ENCODE data around the gene LARGE1. TPM values are rescaled to one million over a fixed set of nuclear protein-coding genes. Genes with fewer than 3 reads are reported as not detected.

The LARGE1 gene
- total and polyA plus RNA-seq, 7 donors = 14.9 to 91.6 (median 46.1) TPM

- H3K4me1 ChIP-seq = no peaks in the 10 kb centered on the region
- intact Hi-C loops (cut with DNase I) = no loop called here
- H3K27ac ChIP-seq = no peak overlapping the region
- no peaks in the 10 kb centered on the region for H3K27me3 ChIP-seq (ENCODE audit: insufficient read depth in 3 of 3, low read length in 2 of 3)
- no peak for TF ChIP-seq CTCF (IDR thresholded peaks at IDR 0.05)
- no peaks in the 10 kb centered on the region for H3K9me3 ChIP-seq
- H3K4me3 ChIP-seq = no peak overlapping the region
- 92 to 95% (median 93%) methylated on average over 1 of the region's 1 CpG for WGBS, 3 donors
- ATAC-seq (no peak), DNase-seq (no peak)
- peaks cover 0 to 2% of the 10 kb centered on the region in 2 donors for H3K36me3 ChIP-seq (ENCODE audit: insufficient read depth in 1 of 2, low read depth in 1 of 2)
These were observed 565.3 kb downstream of the LARGE1 start for GRCh38 chr22:33354928-33355327.

GRCh38 chr22:33353502-33353901 lies 566.8 kb downstream of the LARGE1 start:
- H3K4me1 ChIP-seq = no peaks in the 10 kb centered on the region
- no peak for TF ChIP-seq CTCF (IDR thresholded peaks at IDR 0.05)
- ATAC-seq (no peak), DNase-seq (no peak)
- peaks cover 0 to 2% of the 10 kb centered on the region in 2 donors for H3K36me3 ChIP-seq (ENCODE audit: insufficient read depth in 1 of 2, low read depth in 1 of 2)
- intact Hi-C loops (cut with DNase I) = no loop called here
- H3K9me3 ChIP-seq = no peaks in the 10 kb centered on the region
- no peak overlapping the region for H3K27ac ChIP-seq
- WGBS, 3 donors = 77 to 81% (median 78%) methylated on average over 4 of the region's 4 CpGs
- H3K27me3 ChIP-seq (ENCODE audit: insufficient read depth in 3 of 3, low read length in 2 of 3) = no peaks in the 10 kb centered on the region
- H3K4me3 ChIP-seq = no peak overlapping the region

- H3K27me3 ChIP-seq (ENCODE audit: insufficient read depth in 3 of 3, low read length in 2 of 3) = no peaks in the 10 kb centered on the region
- peaks cover 0 to 2% of the 10 kb centered on the region in 2 donors for H3K36me3 ChIP-seq (ENCODE audit: insufficient read depth in 1 of 2, low read depth in 1 of 2)
- DNase-seq = no peak
- H3K9me3 ChIP-seq = no peaks in the 10 kb centered on the region
- no peak overlapping the region for H3K4me3 ChIP-seq
- intact Hi-C loops (cut with DNase I) = no loop called here
- 95 to 100% (median 100%) methylated on average over 1 of the region's 1 CpG for WGBS, 3 donors
- no peak for ATAC-seq
- no peak overlapping the region for H3K27ac ChIP-seq
- no peak for TF ChIP-seq CTCF (IDR thresholded peaks at IDR 0.05)
- no peaks in the 10 kb centered on the region for H3K4me1 ChIP-seq
These were observed 567.5 kb downstream of the LARGE1 start for GRCh38 chr22:33352768-33353167.

- DNase-seq (no peak), ATAC-seq (no peak)
- intact Hi-C loops (cut with DNase I) = no loop called here
- Histone ChIP-seq H3K27ac (no peak overlapping the region), H3K4me1 (no peaks in the 10 kb centered on the region), H3K9me3 (no peaks in the 10 kb centered on the region), H3K4me3 (no peak overlapping the region), H3K36me3 (ENCODE audit: insufficient read depth in 1 of 2, low read depth in 1 of 2) (peaks cover 0 to 2% of the 10 kb centered on the region in 2 donors), H3K27me3 (ENCODE audit: insufficient read depth in 3 of 3, low read length in 2 of 3) (no peaks in the 10 kb centered on the region)
- 94 to 98% (median 97%) methylated on average over 2 of the region's 2 CpGs for WGBS, 3 donors
- no peak for TF ChIP-seq CTCF (IDR thresholded peaks at IDR 0.05)
These were observed 569.3 kb downstream of the LARGE1 start for GRCh38 chr22:33350961-33351360.

GRCh38 chr22:33350491-33350890 lies 569.8 kb downstream of the LARGE1 start:
- Histone ChIP-seq H3K36me3 (ENCODE audit: insufficient read depth in 1 of 2, low read depth in 1 of 2) (peaks cover 0 to 2% of the 10 kb centered on the region in 2 donors), H3K27me3 (ENCODE audit: insufficient read depth in 3 of 3, low read length in 2 of 3) (no peaks in the 10 kb centered on the region), H3K4me1 (no peaks in the 10 kb centered on the region), H3K4me3 (no peak overlapping the region), H3K27ac (no peak overlapping the region), H3K9me3 (no peaks in the 10 kb centered on the region)
- DNase-seq = no peak
- 93 to 95% (median 94%) methylated on average over 8 of the region's 8 CpGs for WGBS, 3 donors
- intact Hi-C loops (cut with DNase I) = no loop called here
- no peak for ATAC-seq
- TF ChIP-seq CTCF (IDR thresholded peaks at IDR 0.05) = no peak
